HG03457 (cell line): ENCODE data around the gene SREBF2.

ENCODE experiments used
- ATAC-seq: cut with Tn5 transposase; IDR thresholded peaks from one replicate; pipeline ENCODE4 v1.9.1; 2021; ENCODE audit warnings: moderate number of reproducible peaks; ENCODE audit not compliant: unreplicated experiment

Gene SREBF2

DNA sequence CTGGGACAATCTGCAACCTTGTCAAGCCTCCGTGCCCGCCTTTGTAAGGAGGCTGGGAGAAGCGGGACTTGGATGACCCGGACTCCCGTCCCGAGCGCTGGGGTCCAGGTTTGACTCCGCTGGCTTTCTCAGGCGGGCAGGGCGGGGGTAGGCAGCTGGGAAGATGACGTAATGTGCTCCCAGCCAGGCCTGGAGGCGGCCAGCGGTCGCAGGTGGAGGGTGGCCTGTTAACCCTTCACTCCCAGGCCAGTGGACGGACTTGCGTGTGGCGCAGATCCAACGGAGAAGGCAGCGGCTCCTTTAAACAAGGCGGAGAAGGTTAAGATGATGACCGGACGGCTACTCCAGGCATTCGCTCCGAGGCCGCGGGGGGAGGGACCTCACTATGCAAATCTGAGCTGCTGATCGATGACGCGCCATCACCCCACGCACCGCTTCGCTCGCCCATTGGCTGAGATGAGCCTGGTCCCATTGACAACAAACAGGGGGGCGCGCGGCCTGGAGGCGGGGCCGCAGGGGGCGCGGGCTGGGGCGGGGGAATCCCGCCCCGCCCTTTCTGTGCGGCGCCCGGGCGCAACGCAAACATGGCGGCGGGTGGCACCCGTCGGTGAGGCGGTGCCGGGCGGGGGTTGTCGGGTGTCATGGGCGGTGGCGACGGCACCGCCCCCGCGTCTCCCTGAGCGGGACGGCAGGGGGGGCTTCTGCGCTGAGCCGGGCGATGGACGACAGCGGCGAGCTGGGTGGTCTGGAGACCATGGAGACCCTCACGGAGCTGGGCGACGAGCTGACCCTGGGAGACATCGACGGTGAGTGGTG lies at the start of gene SREBF2:
SREBF2 (plus strand) TSS at position 553 of the 816 bp plus-strand sequence; CDS start at position 719, 166 bp downstream.
- ATAC-seq: peak; percentile 68

DNA sequence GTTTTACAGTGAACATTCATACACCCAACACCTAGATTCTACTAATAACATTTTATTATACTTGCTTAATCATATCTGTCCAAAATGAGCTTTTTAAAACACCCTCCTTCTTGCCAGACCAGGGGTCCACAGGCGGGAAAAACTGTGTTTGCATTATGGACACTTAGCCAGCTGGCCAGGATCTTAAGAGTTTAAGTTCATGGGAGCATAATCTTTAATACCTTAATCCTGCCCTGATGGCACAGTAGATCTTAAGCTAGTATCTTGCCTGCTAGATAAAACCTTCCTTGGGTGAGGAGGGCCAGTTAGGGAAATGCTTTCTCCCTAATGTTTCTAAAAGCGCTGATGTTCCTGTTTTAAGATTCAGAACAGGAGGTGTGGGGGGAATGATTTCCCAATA lies 45.6 kb upstream of the SREBF2 start:
- no peak for ATAC-seq

DNA sequence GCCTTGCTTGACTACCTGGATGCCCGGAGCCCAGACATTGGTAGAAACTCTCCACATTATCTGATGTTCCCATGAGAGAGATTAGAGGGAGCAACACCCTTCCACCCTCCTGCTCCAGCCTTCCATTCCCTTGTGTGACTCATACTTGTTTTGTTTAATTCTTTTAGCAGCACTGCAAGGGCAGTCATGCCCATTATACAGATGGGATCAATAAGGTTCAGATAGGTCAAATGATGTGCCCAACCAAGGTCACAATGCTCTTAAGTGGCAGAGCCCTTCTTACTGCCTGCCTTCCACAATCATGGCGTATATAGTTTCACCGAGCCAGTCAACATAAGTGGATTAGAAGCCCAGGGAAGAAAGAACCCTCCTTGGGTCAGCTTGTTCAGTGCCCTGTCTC lies 39.0 kb upstream of the SREBF2 start:
- no peak for ATAC-seq

DNA sequence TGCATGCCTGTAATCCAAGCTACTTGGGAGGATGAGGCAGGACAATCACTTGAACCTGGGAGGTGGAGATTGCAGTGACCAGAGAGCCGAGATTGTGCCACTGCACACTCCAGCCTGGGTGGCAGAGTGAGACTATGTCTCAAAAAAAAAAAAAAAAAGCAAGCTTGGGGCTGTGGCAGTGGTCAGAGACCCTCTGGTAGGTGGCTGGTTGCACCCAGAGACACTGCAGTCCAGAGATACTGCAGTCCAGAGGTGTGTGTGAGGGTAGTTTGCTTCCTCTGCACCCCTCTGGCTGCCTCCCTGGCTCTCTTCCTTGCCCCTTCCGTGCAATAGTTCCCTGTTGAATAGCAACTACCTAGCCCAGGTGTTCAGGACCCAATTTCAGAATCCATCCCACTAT lies 34.2 kb upstream of the SREBF2 start:
- ATAC-seq: no peak

DNA sequence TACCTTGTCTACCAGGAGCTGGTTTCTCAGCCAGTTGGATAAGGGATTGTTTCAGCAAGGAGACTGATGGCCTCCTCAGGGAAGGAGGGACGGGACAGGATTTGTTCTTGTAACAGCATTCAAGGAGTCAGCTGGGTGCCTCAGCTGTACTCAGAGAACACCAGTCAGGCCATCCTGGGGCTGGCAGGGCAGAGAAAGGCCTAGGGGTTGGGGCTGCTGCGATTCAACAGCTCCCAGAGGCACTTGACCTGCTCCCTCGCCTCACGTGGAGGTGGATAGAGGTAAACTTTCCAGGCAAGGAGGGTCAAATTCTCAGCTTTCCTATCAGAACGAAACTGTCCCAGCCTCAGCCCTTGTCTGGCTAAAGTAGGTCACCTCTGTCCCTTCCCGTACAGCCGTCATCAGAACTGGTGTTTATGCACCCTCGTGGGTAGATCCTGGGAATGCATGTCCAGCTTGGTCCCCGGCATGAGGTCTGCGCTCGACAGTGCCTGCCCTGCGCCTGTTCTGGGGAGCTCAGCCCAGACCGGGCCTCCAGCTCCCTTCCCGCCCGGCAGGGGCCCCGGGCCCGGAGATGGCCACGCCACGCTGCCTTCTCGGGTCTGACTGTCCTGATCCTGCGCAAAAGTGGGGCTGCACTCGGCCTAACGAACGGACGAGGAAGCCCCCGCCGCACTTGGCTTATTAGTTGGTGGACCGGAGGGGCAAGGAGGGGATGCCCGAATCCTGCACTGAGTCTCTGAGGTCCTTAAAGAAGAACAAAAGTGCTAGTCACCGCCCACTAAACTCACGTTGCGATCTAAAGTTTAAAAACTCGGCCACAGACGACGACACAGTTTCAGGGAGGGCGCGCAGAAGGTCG lies 33.2 kb upstream of the SREBF2 start:
- peak; percentile 22 for ATAC-seq

DNA sequence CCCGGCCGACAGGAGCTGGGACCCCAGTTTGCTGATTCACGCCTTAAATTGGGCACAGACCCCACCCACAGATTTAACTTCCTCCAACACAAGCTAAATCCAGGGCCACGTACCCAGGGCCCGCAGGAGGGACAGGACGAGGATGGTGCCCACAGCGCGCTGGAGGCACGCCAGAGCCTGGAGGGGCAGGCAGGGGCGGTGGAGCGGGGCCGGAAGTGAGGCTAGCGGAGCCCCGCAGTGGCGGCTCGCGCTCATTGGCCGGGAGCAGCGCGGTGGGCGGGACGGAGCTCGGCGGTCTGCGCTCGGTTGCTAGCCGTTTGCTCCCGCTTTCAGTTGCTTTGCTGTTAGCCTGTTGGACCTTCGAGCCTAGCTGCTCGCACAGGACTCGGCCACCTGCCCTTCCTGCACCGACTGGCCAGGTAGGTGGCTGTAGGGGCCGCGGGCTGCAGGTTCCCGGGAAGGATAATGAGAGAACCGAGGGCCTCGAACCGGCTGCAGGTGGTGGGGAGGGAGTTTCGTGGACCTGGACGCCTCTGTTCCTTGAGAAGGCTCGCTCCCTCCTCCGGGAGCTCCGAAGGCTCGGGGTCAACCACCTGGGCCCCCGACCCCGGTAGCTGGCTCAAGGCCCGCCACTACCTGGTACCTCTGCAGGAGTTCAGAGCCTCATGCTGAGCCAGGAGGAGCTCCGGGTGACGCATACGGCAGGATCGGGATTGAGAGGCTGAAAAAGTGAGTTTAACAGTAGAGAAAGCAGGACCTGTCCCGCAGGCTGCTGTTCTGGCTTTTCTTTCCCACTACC lies 32.4 kb upstream of the SREBF2 start, which contains the start of gene CCDC134:
CCDC134 (plus strand) TSS at position 332 of the 799 bp plus-strand sequence. CDS start 8,212 bp downstream, outside the sequence.
- peak; percentile 70 for ATAC-seq

DNA sequence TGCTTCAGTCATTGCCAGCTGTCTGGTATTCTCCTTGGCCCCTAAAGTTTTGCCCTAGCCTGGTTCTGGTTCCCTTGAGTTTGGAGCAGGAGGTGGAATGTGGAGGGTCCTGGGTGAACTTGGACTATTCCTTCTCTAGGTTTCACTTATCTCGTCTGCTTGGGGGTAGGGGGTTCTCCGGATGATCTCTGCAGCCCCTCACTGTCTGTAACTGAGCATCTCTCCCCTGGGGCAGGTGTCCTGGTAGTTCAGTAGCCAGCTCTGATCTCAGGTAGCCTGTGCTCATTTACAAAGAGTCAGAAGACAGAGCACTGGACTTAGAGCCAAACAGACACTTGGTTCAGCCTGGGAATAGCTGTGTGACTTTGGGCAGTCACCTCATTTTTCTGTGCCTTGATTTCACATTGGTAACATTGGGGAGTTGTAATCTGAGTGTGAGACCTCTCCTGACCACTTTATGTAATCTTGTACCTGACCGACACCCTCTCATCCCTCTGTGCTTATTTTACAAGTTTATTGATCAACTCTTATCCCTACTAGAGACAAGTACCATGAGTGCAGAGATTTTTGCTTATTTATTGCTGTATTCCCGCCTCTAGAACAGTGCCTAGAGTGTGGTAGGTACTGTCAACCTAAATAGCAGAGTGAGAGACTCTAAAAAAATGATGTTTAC lies 31.6 kb upstream of the SREBF2 start:
- no peak for ATAC-seq

DNA sequence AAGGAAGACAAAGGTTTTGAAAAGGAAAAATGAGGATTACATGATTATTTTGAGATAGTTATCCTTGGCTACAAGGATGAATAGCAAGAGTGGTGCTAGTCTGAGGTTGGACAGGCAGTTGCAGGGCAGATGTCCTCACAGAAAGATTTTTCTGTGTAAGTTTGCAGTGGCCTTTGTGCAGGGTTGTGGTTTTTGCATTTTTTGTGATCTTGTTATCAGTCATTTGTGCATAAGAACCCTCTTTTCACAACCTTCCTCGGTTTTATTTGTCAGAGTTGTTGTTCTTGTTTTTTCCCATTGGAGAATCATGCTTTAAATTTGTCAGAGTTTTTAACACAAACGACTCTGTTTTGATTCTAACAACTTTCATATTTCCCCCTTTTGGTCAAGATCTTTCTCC lies 31.0 kb upstream of the SREBF2 start:
- ATAC-seq: no peak

DNA sequence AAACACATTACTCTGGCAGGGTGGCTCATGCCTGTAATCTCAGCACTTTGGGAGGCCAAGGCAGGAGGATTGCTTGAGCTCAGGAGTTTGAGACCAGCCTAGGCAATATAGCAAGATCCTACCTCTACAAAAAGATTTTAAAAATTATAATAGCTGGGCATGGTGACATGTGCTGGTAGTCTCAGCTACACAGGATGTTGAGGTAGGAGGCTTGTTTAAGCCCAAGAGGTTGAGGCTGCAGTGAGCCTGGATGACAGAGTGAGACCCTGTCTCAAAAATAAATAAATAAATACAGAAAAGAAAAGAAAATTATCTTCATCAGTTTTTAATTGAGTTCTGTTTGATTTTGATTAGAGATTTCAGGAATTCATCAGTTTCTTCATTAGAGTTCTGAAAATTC lies 27.3 kb upstream of the SREBF2 start:
- no peak for ATAC-seq

DNA sequence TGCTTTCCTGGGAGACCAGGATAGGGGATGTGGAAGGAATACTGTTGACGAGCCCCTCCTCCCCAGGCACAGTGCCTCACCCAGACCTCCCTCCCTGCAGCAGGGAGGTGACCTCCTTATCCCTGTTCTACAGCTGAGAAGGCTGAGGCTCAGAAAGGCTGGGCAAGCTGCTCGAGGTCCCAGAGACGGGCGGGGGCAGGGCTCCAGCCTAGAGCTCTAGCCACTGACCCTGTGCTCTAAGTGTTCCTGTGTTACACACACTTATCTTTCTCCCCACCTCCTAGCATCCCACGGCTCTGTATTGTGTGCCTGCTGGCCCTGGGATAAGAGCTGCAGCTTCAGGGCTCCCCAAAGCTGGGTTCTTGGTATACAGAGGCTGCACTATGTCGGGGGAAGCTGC lies 24.5 kb upstream of the SREBF2 start:
- ATAC-seq: no peak

DNA sequence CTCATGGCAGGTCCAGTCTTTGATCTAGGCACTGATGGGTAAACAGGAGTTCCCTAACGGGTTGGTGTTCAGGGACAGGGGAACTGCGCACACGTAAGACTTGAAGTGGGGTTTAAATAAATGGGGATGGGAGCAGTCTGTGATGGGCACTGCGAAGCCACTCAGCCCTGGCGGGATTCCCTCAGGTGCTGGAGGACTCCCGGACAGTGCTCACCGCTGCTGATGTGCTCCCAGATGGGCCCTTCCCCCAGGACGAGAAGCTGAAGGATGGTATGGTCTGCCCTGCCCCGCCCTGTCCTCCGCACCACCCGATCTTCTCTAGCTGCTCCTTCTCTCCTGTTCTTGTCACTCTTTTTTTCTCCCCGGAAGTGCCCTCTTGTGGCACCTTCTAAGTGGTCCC lies 22.9 kb upstream of the SREBF2 start:
- ATAC-seq: no peak

DNA sequence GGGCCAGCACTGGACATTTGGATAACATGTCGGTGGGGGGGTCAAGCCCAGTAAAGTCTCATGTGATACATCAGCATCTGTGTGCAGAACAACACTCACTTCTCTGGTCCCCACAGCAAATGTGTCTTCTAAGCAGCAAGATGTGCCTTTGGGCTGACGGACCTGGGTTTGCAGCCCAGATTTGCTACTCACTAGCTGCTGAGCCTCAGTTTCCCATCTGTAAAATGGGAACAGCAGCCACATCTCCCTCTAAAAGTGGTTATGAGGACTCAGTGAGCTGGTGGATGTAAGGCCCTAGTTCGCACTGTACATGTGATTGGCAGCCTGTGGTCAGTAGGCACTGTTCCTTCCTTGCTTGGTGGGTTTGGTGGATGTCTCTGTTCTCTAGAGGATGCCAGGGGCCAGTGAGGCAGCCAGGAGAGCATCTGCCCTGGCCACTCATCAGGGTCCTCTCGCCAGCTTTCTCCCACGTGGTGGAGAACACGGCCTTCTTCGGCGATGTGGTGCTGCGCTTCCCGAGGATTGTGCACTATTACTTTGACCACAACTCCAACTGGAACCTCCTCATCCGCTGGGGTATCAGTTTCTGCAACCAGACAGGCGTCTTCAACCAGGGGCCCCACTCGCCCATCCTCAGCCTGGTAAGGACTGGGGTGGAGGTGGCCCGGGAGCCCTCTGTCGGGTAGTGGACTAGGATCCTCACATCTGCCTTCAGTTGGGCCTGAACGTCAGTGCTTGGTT lies 19.9 kb upstream of the SREBF2 start:
- ATAC-seq: no peak

DNA sequence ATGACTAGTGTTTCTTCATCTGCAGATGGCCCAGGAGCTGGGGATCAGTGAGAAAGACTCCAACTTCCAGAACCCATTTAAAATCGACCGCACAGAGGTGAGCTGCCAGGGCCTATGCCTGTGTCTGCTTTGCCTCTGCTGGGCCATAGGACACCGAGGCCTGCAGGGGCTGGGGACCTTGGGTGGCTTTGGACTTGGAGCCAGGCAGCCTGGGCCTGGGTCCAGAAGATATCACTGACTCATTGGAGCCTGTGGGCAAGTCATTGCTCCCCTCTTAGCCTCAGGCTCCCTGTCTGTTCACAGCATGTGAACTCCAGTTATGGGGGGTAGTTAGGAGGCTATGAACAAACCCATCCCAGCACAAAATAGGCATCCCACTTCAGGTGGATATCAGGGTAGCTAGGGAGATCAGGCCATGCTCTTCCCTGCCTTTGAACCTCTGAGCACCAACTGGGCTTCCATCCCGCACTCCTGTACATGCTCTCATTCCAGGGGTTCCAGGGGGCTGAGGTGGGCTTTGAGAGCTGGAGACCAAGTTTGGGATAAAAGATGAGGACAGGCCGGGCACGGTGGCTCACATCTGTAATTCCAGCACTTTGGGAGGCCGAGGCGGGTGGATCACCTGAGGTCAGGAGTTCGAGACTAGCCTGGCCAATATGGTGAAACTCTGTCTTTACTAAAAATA lies 19.0 kb upstream of the SREBF2 start:
- no peak for ATAC-seq

DNA sequence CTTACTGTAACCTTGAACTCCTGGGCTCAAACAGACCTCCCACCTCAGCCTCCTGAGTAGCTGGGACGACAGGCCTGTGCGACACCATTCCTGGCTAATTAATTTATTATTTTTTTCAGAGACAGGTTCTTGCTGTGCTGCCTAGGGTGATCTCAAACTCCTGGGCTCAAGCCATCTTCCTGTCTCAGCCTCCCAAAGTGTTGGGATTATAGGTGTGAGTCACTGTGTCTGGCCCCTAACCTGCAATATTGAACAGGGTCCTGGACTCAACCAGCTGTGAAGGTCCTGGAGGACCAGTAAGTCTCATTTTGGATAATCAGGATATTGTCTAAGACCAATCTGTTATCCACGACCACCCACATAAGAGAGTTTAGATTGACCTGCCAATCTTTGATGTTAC lies 17.2 kb upstream of the SREBF2 start:
- ATAC-seq: no peak

DNA sequence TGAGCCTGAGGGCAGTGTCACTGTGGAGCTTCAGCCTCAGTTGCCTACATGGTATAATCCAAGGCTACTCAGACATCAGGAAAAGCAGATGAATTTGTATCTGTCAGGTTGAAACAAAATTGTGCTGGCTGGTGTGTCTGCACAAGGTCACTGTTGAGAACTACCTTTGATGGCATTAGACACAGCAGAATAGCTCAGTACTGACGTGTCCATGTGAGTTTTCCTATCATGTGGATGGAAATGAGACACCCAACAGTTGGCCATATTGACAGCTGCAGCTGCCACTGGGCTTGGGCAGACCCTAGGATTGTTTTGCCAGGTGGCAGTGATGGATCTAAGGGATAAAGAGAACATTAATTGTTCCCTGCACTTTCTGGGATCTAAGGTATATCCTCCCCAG lies 16.7 kb upstream of the SREBF2 start:
- ATAC-seq: no peak

DNA sequence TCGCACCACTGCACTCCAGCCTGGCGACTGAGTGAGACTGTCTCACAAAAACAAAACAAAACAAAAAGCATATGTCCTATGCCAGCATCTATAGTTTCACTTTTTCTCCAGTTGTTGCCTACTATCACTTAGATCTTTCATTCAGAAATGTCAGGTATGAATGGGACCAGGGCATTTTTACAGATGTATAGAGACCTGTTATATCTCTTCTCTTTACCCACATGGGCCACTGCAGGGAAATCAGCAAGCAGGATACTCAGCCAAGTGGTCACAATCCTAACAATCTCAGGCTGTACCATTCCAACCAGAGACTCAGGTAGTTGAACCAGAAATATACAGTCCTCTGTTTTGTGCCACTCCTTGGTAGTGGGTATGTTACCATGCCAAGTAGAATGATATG lies 16.0 kb upstream of the SREBF2 start:
- no peak for ATAC-seq

DNA sequence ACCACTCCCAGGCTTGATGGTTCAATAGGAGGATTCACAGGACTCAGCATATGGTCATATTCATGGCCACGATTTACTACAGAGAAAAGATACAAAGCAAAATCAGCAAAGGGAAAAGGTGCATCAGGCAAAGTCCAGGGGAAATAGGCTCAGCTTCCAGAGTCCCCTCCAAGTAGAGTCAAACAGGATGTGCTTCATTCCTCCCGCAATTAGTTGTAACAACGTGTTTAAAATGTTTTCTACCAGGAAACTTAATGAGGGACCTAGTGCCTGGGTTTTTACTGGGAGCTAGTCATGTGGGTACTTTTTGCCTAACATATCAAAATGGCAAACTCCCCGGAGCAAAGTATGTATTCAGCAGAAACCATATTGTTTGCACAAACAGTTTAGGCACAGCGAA lies 14.9 kb upstream of the SREBF2 start:
- no peak for ATAC-seq

DNA sequence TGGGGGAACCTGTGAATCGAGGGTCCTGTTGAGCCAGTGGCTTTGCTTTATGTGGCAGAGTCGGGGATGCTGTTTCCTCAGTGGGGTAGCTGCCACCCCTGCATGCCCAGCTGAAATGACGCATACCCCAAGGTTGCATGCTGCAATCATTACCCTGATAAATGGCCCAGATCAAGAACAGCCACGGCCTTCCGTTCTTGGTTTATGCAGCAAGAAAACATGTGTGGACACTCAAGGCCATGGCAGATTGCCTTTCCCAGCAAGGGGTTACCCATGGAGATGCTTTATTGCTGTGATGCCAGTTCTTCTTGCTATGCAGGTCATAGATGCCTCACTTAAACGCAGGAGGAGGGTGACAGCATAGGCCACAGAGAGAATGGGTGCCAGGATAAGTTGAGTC lies 14.3 kb upstream of the SREBF2 start:
- ATAC-seq: no peak

DNA sequence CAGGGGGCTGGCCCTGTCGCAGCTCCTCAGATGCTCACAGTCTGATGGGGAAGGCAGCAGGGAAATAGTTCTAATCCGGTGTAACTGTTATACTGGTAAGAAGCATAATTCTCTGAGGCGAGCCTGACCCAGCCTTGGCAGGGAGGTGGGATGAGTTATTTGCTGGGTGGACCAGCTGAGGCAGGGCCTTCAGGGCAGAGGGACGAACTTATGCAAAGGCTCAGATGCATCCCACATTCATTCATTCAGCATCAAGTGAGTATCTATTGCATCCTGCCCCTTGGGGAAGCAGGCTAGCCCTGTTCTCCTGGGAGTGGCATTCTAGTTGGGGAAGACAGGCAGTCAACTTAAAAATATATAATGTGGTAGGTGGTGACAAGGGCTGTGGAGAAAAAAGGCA lies 13.6 kb upstream of the SREBF2 start:
- ATAC-seq: no peak
